ENCODE data around the gene SP8. TPM values are rescaled to one million over a fixed set of nuclear protein-coding genes. Genes with fewer than 3 reads are reported as not detected.
A peak's percentile ranks its signal among the peaks of the same experiment; 100 is the strongest.

Gene SP8
- total RNA-seq, 1 donor from 2014 or later, result not detected

GRCh38 chr7:20797042-20797461 lies 10.4 kb upstream of the SP8 start:
- no peak for DNase-seq (ENCODE audit: low spot score in 2 of 2)
- no peak for TF ChIP-seq CTCF (IDR thresholded peaks at IDR 0.05)
- no peaks in the 10 kb centered on the region for H3K36me3 ChIP-seq
- peak overlapping the region in 1 of 2 donors; percentile 64 for H3K4me3 ChIP-seq
- H3K9me3 ChIP-seq, result no peaks in the 10 kb centered on the region
- H3K4me1 ChIP-seq, result peaks cover 2 to 10% of the 10 kb centered on the region in 2 donors
- intact Hi-C loops (cut with DNase I), result no loop called here
- no peak overlapping the region for H3K27ac ChIP-seq
- H3K27me3 ChIP-seq, result peaks cover 28% of the 10 kb centered on the region

GRCh38 chr7:20796500-20796899 lies 9.8 kb upstream of the SP8 start:
- Histone ChIP-seq H3K4me3 (no peak overlapping the region), H3K27ac (no peak overlapping the region), H3K4me1 (peaks cover 2 to 10% of the 10 kb centered on the region in 2 donors), H3K36me3 (no peaks in the 10 kb centered on the region), H3K9me3 (no peaks in the 10 kb centered on the region), H3K27me3 (peaks cover 29% of the 10 kb centered on the region)
- no peak for DNase-seq (ENCODE audit: low spot score in 2 of 2)
- intact Hi-C loops (cut with DNase I), result no loop called here
- TF ChIP-seq CTCF (IDR thresholded peaks at IDR 0.05), result no peak

- Histone ChIP-seq H3K9me3 (no peaks in the 10 kb centered on the region), H3K27ac (no peak overlapping the region), H3K4me1 (peaks cover 2 to 10% of the 10 kb centered on the region in 2 donors), H3K4me3 (no peak overlapping the region), H3K36me3 (no peaks in the 10 kb centered on the region), H3K27me3 (peaks cover 34% of the 10 kb centered on the region)
- intact Hi-C loops (cut with DNase I), result no loop called here
- TF ChIP-seq CTCF (IDR thresholded peaks at IDR 0.05), result no peak
- DNase-seq (ENCODE audit: low spot score in 2 of 2), result no peak
These were observed 9.2 kb upstream of the SP8 start for GRCh38 chr7:20795881-20796280.

GRCh38 chr7:20795361-20795760 lies 8.7 kb upstream of the SP8 start:
- intact Hi-C loops (cut with DNase I), result no loop called here
- Histone ChIP-seq H3K27me3 (peaks cover 37% of the 10 kb centered on the region), H3K4me3 (no peak overlapping the region), H3K27ac (no peak overlapping the region), H3K36me3 (no peaks in the 10 kb centered on the region), H3K9me3 (no peaks in the 10 kb centered on the region), H3K4me1 (peaks cover 2 to 10% of the 10 kb centered on the region in 2 donors)
- TF ChIP-seq CTCF (IDR thresholded peaks at IDR 0.05), result no peak
- no peak for DNase-seq (ENCODE audit: low spot score in 2 of 2)

GRCh38 chr7:20794676-20795075 lies 8.0 kb upstream of the SP8 start:
- Histone ChIP-seq H3K4me1 (peaks cover 2 to 10% of the 10 kb centered on the region in 2 donors), H3K9me3 (no peaks in the 10 kb centered on the region), H3K36me3 (no peaks in the 10 kb centered on the region), H3K27me3 (peaks cover 37% of the 10 kb centered on the region), H3K4me3 (no peak overlapping the region), H3K27ac (no peak overlapping the region)
- no peak for TF ChIP-seq CTCF (IDR thresholded peaks at IDR 0.05)
- intact Hi-C loops (cut with DNase I), result no loop called here
- no peak for DNase-seq (ENCODE audit: low spot score in 2 of 2)

All from ascending aorta (tissue), 2 donors.